RWPE2 (cell line): ENCODE measurements around the gene ARL5C.
A peak's percentile ranks its signal among the peaks of the same experiment; 100 is the strongest.

Source experiments
- ATAC-seq: fragments of 200-7000 bp; cut with Tn5 transposase; 3 replicates; pipeline ENCODE4 v1.9.1; 2021; ENCODE audit warnings: low read depth
- DNase-seq: peaks from one replicate; pipeline ENCODE4 v3.0.0-alpha.2; 2020; ENCODE audit warnings: low spot score
- H3K27ac ChIP-seq: fragments of 450-650 bp; 2 replicates; pipeline ENCODE4 v1.5.1; 2017; ENCODE audit warnings: mild to moderate bottlenecking; ENCODE audit not compliant: poor library complexity, severe bottlenecking
- H3K27me3 ChIP-seq: fragments of 250-450 bp; sonication (Bioruptor Pico); 2 replicates; pipeline ENCODE4 v1.5.1; 2021; ENCODE audit warnings: mild to moderate bottlenecking, moderate library complexity; ENCODE audit not compliant: insufficient read depth, poor library complexity, severe bottlenecking
- H3K36me3 ChIP-seq: fragments of 250-450 bp; sonication (Bioruptor Pico); 2 replicates; pipeline ENCODE4 v1.5.1; 2020; ENCODE audit warnings: low read depth, mild to moderate bottlenecking, moderate library complexity
- H3K4me1 ChIP-seq: fragments of 250-450 bp; sonication (Bioruptor Pico); 2 replicates; pipeline ENCODE4 v1.5.1; 2021; ENCODE audit warnings: mild to moderate bottlenecking, moderate library complexity; ENCODE audit not compliant: insufficient read depth, poor library complexity, severe bottlenecking
- H3K4me3 ChIP-seq: fragments of 250-450 bp; sonication (Bioruptor Pico); 2 replicates; pipeline ENCODE4 v1.5.1; 2021; ENCODE audit warnings: mild to moderate bottlenecking, moderate library complexity; ENCODE audit not compliant: severe bottlenecking
- H3K9me3 ChIP-seq: fragments of 250-450 bp; sonication (Bioruptor Pico); 2 replicates; pipeline ENCODE4 v1.5.1; 2021; ENCODE audit warnings: mild to moderate bottlenecking, moderate library complexity; ENCODE audit not compliant: severe bottlenecking
- CTCF ChIP-seq: fragments of 450-650 bp; IDR thresholded peaks from one replicate; pipeline ENCODE4 v1.5.1; 2017; ENCODE audit warnings: mild to moderate bottlenecking, moderate library complexity; ENCODE audit not compliant: poor library complexity, severe bottlenecking

ARL5C gene

GRCh38 chr17:39194985-39195524, 29.1 kb upstream of the ARL5C start:
- Histone ChIP-seq H3K27ac (peak overlapping the region; percentile 78), H3K9me3 (no peaks in the 10 kb centered on the region), H3K4me3 (no peak overlapping the region), H3K27me3 (no peaks in the 10 kb centered on the region), H3K36me3 (peaks cover 39% of the 10 kb centered on the region), H3K4me1 (no peaks in the 10 kb centered on the region)
- no peak for ATAC-seq
- TF ChIP-seq CTCF: no peak
- no peak for DNase-seq

GRCh38 chr17:39194089-39194984, 28.4 kb upstream of the ARL5C start:
- H3K4me3 ChIP-seq: no peak overlapping the region
- no peak for TF ChIP-seq CTCF
- no peak overlapping the region for H3K27ac ChIP-seq

GRCh38 chr17:39193346-39193745, 27.4 kb upstream of the ARL5C start:
- no peaks in the 10 kb centered on the region for H3K4me1 ChIP-seq
- H3K9me3 ChIP-seq: no peaks in the 10 kb centered on the region
- peaks cover 54% of the 10 kb centered on the region for H3K36me3 ChIP-seq
- H3K27me3 ChIP-seq: no peaks in the 10 kb centered on the region
- DNase-seq: no peak
- ATAC-seq: no peak
- H3K4me3 ChIP-seq: no peak overlapping the region
- TF ChIP-seq CTCF: no peak
- no peak overlapping the region for H3K27ac ChIP-seq

More at GRCh38 chr17:39194089-39194984, 28.4 kb upstream of the ARL5C start:
- H3K36me3 ChIP-seq: peaks cover 46% of the 10 kb centered on the region
- no peaks in the 10 kb centered on the region for H3K4me1 ChIP-seq
- H3K9me3 ChIP-seq: no peaks in the 10 kb centered on the region
- no peak for ATAC-seq
- no peaks in the 10 kb centered on the region for H3K27me3 ChIP-seq
- no peak for DNase-seq

- H3K27me3 ChIP-seq: no peaks in the 10 kb centered on the region
- H3K9me3 ChIP-seq: no peaks in the 10 kb centered on the region
- no peak for TF ChIP-seq CTCF
- no peak overlapping the region for H3K4me3 ChIP-seq
- no peak overlapping the region for H3K27ac ChIP-seq
- no peaks in the 10 kb centered on the region for H3K4me1 ChIP-seq
- DNase-seq (no peak), ATAC-seq (no peak)
- peaks cover 56% of the 10 kb centered on the region for H3K36me3 ChIP-seq
Observed at GRCh38 chr17:39192901-39193300, 26.9 kb upstream of the ARL5C start.
